GM18505 (cell line): Measurements from ENCODE around the gene RIPK1.

ENCODE experiments used
- ATAC-seq: cut with Tn5 transposase; IDR thresholded peaks from one replicate; pipeline ENCODE4 v1.9.1; 2021; ENCODE audit not compliant: unreplicated experiment
- POLR2A ChIP-seq: IDR thresholded peaks from 4 replicates; pipeline ENCODE4 v1.6.1; 2011; ENCODE audit warnings: borderline replicate concordance; ENCODE audit not compliant: insufficient read depth, insufficient read length; ENCODE audit errors: extremely low read depth

Gene RIPK1

DNA sequence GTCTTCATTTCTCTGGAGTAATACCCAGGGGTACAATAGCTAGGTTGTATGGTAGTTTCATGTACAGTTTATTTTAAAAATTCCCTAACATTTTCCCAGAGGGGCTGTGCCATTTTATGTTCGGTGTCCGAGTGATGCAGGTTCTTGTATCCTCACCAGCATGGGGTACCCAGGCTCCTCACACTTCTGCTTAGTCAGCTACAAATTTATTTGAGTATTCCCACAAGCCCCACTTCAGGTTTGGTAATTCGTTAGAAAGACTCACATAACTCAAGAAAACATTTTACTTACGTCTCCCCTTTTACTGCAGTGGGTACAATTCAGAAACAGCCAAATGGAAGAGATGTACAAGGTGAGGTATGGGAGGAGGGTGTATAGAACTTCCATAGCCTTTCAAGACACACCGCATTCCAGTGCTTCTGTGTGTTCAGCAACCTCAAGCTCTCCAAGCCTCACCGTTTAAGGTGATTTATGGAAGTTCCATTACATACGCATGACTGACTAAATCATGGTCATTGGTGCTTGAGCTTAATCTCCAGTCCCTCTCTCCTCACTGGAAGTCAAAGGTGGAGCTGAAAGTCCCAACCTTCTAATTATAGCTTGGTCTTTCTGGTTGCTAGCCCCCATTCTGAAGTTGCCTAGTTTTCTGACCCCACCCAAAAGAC, 18.1 kb downstream of the RIPK1 start:
- TF ChIP-seq POLR2A = no peak
- ATAC-seq = no peak

DNA sequence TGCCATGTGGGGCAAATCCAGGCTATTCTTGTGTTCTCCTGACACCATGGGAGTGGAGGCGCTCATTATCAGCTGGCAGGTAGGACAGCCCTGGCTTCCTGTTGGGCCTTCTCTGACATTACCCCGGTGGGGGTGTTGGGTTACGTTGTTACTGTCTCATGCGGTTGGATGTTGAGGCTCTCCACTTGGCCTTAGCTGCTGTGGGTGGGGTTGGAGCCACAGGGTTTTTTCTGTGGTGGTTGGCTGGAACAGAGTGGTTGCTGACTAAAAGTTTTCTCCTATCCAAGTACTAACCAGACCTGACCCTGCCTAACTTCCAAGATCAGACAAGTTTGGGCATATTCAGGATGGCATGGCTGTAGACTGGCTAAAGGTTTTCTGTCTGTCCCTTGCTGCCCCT, 20.2 kb downstream of the RIPK1 start:
- no peak for TF ChIP-seq POLR2A
- ATAC-seq = no peak

DNA sequence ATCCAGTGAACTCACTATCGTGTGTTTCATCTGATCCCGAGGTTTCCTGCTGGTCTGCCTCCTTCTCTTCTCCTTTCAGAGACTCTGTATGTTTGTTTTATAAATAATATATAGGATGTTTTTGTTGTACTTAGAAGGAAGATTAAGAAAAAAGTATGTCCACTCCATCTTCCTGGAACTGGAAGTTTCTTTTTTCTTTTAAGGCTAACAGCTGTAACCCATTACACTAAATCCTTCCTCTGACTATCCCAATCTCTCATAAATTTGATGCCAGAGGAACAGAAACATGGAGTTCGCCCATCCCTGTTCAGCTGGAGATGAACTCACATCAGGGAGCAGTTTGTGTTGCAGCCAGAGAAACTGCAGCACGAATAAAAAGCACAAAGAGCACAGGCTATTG, 20.7 kb downstream of the RIPK1 start:
- no peak for ATAC-seq
- no peak for TF ChIP-seq POLR2A

DNA sequence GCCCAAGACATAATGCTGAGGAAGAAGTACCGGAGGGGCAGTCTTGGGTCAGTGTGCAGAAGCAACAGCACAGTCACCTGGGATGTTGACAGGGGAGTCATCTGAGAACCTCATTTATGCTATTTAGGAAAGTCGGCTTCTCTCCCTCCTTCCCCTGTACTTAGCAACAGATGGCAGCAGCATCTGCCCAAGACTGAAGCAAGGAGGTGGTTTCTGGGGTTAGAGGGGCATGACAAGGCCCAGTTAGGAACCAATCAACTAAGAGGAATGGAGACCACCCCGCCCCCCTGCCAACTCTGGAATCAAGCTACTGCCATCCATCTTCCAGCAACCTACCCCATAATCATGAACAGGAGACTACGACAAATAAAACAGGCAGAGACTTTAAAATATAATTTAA, 21.7 kb downstream of the RIPK1 start:
- no peak for TF ChIP-seq POLR2A
- no peak for ATAC-seq

DNA sequence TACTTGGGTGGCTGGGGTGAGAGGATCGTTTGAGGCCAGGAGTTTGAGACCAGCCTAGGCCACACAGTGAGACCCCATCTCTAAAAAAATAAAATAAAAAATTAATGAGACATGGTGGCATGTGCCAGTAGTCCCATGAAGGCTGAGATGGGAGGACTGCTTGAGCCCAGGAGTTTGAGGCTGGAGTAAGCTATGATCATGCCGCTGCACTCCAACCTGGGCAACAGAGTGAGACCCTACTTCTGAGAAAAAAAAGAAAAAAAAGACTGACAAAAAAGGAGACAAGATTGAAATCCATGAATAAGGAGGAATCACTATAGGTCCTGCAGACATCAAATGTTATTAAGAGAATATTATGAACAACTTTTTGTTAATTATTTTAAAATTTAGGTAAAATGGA, 26.5 kb downstream of the RIPK1 start:
- TF ChIP-seq POLR2A = no peak
- ATAC-seq = no peak

DNA sequence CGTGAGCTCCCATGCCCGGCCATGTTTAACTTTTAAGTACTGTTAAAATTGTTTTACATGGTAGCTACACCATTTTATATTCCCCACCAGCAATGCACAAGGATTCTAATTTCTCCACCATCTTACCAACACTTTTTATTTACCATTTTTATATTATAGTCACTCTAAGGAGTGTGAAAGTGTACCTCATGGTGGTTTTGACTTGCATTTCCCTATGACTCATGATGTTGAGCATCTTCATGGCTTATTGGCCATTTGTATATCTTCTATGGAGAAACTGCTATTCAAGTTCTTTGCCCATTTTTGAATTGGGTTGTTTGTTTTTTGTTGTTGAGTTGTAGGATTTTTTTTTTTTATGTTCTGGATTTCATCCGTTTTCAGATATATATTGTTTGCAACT, 34.6 kb downstream of the RIPK1 start:
- TF ChIP-seq POLR2A = no peak
- no peak for ATAC-seq

DNA sequence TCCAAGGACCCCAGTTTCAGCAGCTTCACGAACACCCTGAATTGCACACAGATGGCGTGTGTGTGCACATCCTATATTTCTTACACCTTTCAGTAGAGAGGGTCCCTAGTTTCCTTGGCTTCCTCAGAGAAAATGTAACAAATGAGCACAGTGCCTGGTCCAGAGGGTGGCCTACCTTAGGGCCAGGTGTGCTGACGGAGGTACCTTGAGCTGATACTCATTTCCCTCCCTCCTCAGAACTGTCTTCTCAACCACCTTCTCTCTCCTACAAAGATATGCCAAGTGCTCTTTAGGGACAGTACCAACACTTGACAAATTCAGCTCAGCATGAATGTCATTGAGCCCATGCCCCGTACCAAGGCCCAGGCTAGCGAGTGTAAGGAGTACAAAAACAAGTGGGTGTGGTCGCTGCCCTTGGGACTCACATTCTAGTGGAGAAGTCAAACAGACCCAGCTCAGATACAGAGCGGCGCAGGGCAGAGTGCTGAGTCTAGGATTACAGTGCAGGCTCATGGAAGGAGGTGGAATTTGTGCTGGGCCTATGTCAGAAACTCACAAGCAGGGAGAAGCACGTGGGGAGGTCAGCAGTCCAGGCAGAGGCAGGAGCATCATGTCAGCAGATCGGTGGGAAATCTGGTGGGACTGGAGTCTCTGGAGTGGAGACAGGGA, 40.6 kb downstream of the RIPK1 start:
- no peak for TF ChIP-seq POLR2A
- ATAC-seq = no peak

DNA sequence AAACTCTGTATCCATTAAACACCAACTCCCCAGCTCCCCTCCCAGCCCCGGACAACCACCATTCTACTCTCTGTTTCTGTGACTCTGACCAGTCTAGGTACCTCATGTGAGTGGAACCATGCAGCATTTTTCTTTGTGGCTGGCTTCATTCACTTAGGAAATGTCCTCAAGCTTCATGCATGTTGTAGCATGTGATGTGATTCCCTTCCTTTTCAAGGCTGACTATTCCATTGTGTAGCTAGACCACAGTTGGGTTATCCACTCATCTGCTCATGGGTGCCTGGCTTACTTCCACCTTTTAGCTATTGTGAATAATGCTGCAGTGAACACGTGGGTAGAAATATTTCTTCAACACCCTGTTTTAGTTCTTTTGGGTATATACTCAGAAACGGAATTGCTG, 41.5 kb downstream of the RIPK1 start:
- ATAC-seq = no peak
- TF ChIP-seq POLR2A = no peak

DNA sequence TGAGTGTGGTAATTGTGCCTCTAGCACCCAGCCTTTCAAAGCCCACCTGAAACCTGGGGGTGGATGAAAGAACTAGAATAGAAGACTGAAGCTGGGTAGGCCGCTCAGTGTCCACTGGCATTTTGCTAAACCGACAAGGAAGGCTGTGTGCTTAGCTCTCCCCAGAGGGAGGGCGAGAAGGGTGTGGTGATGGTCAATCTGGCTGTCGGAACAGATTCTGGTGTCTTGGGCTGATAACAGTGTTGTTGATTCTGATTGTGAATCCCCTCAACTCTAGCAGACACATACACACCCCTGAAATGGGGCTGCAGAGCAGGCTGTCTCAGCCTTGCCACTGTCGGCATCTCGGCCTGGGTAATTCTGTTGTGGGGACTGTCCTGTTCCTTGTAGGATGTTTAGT, 46.1 kb downstream of the RIPK1 start:
- no peak for TF ChIP-seq POLR2A
- no peak for ATAC-seq

DNA sequence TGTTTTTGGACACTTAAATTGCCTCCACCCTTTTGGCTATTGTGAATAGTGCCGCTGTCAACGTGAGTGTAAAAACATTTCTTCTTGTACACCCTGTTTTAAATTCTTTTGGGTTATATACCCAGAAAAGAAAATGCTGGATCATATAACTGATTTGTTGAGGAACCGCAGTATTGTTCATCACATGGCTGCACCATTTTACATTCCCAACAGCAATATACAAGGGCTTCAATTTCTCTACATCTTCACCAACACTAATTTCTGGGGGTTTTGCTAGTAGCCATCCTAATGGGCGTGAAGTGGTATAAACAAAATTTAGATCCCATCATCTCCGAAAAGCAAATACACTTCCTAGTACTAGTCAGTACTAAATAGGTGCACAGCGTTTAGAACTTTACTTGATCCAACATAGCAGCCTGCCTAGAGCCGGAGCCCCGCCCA, 49.6 kb downstream of the RIPK1 start:
- no peak for TF ChIP-seq POLR2A
- no peak for ATAC-seq

DNA sequence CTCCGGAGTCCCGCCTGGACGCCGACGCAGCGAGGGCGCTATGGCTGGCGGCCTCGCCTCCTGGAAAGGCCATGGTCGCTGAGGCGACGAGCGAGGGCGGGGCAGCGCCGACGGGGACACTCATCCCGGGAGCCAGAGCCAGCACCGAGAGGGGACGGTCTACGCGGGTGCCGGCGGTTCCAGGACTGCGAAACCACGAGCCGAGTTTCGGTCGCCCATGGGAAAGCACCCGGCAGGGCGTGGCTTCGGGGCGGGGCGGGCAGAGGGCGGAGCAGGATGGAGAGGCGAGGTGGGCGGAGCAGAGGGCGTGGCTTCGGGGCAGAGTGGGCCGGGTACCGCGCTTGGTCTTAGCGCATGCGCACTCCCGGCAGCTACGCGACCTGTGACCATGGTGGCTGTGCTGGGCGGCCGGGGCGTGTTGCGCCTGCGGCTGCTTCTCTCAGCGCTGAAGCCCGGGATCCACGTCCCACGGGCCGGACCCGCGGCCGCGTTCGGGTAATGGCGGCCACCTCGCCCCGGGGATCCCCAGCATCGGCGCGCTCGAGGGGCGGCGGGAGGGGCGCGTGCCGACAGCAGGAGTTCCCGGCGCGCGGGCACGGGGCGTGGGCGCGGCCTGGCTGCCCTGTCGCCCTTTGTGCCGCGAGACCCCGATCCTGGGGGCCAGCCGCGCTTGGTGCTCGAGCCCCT, 50.2 kb downstream of the RIPK1 start, which contains the start of gene BPHL:
Gene BPHL, plus strand, starts transcription at position 359 of the 687 bp plus-strand sequence. Its CDS starts 30 bp downstream, at position 389.
- peak; percentile 94 for ATAC-seq

DNA sequence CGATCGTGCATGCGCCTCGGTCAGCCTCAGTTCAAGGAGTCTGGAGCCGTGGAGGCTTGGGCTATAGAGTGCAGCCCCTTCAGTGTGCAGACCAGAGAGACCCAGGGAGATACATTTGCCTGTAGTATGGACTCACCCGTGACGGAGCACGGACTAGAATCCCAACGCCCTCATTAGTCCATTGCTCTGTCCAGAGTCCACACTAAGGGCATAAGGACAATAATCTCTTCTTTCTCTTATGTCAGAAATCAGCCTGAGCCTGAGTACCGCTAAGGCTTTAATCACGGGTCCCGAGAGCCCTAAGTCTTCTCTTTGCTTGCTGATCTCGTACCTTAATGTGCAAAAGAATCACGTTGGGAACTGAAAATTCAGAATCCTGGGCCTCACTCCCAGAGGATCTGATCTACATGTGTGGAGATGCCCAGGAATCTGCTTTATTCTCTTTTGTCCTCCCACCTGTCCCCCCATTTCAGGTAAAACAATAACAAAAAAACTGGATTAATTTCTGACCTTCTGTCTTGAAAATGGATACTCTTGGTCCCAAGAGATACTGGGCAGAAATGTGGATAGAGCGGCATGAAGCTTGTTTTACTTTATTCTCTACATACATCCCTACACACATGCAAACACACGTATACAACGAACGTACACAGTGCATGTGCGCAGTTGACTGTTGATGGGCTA, 50.9 kb downstream of the RIPK1 start:
- peak; percentile 24 for ATAC-seq
- no peak for TF ChIP-seq POLR2A

More for the DNA sequence above, 50.2 kb downstream of the RIPK1 start, which contains the start of gene BPHL:
- peak; percentile 79 for TF ChIP-seq POLR2A

DNA sequence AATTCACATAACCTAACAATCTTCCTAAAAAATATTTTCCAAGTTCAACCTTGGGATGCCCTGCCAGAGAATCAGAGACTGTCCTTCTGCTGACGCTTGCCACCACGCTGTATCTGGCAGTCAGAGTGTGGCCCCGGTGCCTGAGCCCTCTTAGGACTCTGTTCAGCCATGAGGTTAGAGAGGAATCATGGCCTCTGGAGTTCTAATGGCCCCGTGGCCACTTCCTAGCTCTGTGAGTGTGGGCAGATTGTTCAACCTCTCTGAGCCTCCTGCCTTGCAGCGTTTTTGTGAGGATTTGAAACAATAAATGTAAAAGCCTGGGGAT, 52.4 kb downstream of the RIPK1 start:
- ATAC-seq = no peak
- no peak for TF ChIP-seq POLR2A
